HG02623 (cell line): ENCODE measurements around the gene ADM2.

ENCODE experiments used
- ATAC-seq: cut with Tn5 transposase; IDR thresholded peaks from one replicate; pipeline ENCODE4 v1.9.1; 2021; ENCODE audit warnings: moderate library complexity; ENCODE audit not compliant: unreplicated experiment

Gene ADM2

DNA sequence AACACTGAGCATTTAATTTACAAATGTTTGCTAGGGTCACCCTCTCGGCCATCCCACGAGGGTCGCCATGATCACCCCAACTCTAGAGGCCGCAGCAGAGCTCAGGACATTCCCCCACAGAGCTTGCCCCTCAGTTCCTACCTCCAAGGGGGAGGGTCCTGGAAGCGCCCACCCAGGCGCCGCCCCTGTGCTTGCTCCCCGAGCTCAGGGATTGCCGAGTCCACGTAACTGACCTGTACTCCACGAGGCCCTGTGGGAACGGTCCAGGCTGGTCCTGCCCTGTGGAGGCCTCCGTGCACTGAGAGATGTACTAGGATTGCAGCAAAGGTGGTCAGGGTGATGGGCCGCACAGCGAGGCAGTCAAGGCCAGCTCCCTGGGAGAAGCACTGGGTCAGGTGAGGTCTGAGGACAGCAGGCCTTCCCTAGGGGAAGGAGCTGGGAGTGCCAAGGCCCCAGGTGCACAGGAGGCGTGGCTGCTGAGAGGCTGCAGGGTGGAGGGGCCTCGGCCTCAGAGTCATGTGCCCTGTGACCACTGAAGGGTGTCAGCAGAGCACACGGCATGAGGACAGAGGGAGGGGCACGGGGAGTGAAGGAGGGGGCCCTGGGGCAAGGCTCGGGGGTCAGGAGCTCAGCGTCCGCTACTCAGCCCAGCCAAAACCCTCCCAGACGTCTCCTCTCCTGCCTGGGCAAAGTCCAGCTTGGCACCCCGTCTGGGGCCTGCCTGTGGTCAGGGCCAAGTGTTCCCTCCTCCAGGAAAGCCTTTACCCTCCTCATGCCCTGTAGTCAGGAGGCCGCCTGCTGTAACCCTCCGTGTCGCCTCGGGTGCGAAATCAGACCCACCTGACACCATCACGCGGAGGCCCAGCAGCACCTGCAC, 2.9 kb downstream of the ADM2 start:
- ATAC-seq: no peak

DNA sequence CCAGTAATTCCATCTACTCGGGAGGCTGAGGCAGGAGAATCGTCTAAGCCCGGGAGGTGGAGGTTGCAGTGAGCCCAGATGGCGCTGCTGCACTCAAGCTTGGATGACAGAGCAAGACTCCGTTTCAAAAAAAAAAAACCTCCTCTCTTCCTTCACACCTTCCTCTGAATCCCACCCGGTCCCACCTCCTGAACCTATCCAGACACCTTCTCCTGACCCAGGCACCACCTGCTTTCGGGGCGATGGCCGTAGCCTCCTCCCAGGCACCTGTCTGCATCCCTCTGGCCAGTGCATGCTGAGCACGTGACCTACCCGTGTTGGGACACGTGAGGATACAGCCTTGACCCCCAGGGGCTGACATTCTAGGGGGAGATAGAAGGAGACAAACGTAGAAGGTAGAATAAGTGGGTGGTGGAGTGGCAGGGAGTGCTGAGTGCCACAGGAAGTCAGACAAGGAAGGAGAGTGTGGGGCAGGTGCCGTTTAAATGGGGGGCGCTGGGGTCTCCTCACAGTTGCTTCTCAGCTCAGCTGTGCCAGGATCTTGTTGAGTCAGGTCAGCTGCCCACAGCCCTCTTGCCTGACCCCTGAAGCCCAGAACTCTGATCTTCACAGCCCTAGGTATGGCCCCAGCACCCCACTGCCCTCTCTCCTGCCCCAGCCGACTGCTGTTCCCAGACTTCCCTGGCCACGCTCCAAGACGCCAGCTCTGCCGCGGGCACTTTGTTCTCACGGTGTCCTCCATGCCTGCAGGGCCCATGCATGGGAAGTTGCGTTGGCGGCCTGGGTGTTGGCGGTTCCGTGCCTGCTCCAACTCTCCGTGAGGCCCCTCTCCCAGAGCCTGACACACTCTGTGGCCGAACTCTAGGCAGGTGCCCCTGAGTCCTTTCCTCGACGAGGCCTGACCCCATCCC, 4.1 kb downstream of the ADM2 start:
- no peak for ATAC-seq

DNA sequence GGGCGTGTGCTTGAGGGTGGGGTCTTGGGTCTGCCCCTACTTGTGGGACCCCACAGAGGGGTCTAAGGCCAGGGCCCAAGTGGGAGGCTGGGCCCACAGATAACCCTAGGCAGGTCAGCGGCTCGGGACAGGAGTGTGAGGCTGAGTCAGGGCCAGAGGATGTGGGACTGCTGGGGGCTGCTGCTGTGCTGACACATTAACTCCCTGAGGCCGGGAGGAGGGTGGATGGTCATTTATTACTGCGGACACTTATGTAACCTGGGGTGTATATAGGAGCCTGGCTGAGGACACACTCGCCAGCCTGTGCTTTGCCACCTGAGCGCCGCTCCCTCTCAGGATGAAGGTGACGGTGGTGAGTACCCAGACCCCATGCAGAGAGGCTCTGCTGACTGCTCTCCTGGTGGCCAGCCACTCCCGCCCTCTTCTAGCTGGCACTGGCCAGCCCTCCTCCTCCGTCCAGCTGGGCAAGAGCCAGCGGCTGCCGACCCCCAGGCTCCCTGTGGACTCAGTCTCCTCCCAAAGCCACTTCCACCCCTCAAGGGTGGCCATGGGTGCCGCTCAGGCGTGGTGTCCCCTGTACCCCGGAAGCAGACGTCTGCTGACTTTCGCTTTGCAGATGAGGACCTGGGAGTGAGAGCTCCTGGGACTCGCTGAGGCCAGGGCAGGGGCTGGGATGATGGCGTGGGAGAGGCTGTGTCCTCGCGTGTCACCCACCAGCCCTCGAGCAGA, 5.4 kb downstream of the ADM2 start, which contains the start of gene MIOX:
Gene MIOX (plus strand): TSS at position 299 of the 729 bp plus-strand sequence. CDS start 39 bp downstream, at position 338.
- ATAC-seq: no peak

DNA sequence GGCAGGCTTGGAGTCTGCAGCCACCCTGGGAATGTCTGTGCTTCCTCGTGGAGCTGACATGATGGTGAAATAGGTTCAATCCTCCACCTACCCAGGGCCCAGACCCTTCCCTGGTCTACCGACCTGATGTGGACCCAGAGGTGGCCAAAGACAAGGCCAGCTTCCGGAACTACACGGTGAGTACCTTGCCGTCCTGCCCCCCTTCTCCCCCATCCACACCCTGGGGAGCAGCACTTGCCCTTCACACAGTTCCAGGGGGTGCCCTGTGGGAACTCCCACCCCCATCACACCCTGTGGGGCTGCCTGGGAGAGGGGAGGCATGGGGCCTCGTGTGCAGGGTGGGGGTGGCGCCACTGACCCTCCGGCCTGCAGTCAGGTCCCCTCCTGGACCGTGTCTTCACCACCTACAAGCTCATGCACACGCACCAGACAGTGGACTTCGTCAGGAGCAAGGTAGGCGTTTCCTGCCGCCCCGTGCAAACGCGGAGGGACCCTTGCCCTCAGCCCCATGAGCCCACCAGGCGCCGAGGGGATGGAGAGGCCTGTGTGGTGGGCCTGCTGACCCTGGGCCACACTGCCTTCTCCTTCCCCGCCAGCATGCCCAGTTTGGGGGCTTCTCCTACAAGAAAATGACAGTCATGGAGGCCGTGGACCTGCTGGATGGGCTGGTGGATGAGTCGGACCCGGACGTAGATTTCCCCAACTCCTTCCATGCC, 6.1 kb downstream of the ADM2 start:
- ATAC-seq: no peak

DNA sequence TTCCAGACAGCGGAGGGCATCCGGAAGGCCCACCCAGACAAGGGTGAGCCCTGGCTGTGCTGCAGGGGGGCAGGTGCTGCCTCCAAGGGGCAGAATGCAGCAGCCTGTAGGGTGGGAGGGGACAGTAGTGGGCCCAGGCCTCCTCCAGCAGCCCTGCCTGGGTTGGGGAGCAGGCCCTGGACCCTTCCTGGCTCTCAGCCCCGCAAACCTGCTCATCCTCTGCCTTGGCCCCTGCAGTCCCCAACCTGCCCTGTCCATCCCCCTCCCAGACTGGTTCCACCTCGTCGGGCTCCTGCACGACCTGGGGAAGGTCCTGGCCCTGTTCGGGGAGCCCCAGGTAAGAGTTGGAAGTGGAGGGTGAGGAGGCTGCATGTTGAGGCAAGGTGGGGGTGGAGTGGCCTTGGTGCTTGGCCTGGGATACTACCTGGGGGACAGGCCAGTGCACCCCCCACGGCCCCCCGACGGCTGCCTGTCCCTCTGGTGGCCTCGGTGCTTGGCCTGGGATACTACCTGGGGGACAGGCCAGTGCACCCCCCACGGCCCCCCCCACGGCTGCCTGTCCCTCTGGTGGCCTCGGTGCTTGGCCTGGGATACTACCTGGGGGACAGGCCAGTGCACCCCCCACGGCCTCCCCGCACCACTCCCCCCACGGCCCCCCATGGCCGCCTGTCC, 6.8 kb downstream of the ADM2 start:
- no peak for ATAC-seq

DNA sequence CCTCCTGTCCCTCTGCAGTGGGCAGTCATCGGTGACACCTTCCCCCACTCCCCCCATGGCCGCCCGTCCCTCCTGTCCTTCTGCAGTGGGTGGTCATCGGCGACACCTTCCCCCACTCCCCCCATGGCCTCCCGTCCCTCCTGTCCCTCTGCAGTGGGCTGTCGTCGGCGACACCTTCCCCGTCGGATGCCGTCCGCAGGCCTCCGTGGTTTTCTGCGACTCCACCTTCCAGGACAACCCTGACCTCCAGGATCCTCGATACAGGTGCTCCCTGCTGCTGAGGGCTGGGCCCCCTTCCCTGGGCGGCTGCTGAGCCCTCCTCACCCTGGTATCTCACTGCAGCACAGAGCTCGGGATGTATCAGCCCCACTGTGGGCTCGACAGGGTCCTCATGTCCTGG, 7.5 kb downstream of the ADM2 start:
- ATAC-seq: no peak

DNA sequence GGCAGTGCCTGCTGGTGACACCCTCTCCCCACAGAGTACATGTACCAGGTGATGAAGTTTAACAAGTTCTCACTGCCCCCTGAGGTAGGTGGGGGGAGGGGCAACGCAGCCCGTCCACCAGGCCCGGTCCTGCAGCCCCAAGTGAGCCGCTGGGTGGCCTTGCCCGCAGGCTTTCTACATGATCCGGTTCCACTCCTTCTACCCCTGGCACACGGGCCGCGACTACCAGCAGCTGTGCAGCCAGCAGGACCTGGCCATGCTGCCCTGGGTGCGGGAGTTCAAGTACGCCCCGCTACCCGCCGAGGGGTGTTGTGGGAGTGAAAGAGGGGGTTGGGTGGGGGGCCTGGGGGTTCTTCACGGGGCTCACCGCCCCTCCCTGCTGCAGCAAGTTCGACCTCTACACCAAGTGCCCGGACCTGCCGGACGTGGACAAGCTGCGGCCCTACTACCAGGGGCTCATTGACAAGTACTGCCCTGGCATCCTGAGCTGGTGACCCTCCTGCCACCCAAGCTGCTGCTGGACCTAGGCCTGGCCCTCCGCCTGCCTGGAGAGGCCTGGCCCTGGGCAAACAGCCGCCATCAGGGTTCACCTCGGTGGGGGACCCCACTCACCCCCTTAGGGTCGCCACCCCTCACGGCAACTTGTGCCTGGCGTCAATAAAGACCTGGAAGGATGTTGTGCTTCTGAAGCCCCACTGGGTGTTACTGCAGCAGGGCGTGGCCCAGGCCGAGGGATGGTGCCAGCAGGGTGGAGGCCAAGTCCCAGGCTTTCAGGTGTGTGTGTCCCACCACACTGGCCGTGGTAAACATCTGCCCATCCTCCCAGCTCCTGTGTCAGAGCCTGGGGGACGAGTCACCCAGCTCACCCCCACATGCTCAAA, 8.3 kb downstream of the ADM2 start:
- ATAC-seq: no peak

DNA sequence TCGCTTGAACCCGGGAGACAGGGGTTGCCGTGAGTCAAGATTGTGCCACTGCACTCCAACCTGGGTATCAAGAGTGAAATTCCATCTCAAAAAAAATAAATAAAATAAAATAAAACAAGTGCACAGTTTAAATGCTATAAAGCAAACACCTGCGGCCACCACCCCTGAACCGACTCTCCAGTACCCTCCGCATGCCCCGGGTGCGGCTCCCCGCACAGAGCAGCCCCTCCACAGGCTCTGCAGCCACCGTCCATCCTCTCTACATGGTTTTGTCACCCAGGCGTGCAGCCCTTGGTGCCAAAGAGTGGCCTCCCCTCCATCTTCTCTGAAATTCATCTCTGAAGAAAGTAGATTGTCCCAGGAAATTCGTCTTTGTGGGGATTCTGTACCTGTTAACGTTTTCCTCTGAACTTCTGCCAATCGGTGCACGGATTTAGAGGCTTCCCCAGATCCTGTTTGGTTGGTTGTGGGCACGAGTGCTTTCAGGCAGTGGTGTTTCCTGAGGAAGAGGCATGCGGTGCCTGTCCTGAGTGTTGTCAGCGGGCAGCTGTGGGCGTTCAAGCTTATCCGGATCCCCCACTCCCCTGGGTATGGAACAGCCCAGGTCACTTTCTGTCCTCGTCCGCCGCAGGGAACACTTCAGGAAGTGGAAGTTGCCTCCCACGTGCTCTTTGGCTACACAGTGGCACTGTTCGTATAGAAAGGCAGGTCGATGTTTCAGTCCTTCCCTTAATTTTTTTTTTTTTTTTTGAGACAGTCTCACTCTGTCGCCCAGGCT, 9.4 kb downstream of the ADM2 start:
- no peak for ATAC-seq

DNA sequence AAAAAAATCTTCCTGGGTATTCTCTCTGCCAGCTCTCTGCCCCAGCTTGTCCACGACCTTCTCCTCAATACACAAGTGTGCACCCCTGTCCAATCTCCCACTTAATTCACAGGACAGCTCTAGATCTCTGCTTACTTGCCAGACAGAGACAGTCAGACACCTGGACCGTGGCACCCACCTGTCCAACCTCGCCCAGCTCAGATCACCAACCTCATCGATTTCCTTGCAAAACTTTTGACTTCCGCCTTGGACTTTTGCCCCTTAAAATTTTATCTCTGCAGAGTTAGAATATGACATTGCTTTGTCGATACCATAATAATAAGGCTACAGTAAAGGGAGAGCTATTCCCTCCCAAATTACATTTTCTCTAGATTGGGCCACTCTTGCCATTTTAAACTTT, 15.8 kb downstream of the ADM2 start:
- ATAC-seq: no peak

DNA sequence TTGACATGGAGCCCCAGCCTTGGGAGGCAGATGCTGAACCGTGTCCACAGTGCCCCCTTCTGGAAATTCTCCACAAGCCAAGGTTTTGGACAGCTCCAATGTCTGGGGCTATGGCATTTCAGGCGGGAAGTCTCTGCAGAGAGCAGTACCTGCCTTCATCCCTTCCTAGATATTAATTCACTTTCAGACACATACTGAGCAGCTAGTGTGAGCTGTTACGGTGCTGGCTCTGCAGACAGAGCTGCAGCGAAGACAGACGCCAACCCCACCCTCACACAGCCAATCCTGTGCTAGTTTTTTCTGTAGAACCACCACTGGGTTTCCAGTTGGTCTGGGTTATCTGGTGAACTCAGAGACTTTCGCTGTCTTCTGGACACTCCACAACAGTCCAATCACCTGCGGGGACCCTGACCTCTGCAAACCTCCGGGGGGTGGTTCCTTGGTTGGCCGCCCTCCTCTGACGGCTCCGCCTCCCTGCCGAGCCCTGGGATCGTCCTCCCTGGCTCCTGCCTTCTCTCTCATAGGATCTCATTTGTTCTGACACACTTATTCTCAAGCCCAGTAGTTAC, 17.1 kb downstream of the ADM2 start:
- ATAC-seq: no peak

DNA sequence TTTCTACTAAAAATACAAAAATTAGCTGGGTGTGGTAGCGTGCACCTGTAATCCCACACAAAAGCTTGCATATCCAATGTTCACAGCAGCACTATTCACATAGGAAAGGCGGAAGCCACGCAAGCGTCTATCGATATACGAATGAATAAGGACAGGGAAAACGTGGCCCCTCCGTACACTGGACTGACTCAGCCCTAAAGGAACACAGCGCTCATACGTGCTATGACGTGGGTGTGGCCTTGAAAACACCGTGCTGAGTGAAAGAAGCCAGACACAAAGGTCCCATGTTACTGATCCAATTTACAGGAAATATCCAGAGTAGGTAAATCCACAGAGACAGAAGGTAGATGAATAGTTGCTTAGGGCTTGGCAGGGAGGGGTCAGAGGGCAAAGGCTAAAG, 19.1 kb downstream of the ADM2 start:
- ATAC-seq: no peak

DNA sequence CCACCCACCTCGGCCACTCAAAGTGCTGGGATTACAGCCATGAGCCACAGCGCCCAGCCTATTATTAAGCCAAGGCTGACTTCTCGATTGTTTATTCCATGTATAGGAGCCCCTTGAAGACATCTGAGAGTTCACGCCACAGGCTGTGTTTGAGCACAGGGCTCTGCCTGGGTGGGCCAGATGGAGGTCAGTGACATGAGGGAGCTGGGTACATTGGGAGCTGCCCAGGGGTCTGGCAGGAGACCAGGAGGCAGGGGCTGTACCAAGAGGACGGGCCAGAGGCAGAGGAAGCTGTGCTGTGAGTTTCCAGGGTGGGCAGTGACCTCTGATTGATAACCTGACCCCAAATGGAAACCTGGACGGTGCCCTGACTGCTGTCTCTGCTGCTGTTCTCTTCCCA, 20.8 kb downstream of the ADM2 start:
- ATAC-seq: no peak

DNA sequence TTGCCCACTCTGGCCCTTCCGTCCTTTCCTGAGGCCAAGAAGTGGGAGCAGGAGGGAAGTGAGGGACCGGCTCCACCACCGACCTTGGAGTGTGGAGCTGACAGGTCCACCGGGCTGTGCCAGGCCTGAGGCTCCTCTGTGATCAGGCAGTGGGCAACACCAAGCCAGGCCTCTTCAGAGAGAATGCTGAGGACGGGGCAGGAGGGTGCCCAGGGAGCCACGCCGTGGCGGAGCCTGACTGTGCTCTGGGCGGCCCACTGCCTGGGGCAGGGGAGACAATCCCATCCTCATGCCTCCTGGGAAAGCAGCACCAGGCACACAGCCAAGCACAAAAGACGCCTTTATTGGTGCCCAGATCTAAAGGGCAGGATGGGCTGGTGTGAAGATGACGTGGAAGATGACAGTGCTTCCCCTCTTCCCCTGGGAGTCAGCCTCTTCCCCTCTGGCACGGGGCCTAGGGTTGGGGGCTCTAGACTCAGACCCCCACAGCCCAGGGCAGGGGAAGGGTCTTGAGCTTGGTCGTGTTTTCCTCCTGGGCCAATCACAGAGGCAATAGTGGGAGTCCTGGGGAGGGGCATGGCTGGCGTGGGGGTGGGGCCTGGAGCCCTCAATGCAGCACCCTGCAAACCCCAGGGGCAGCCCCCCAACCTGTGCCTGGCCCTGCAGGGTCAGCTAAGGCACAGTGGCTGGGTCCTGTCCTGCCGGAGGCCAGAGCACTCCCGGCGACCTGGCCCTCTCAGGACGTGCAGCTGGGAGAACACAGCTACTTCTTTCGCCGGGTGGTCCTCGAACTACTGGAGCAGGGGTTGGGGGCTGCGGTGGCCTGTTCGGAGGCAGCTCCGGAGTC, 21.5 kb downstream of the ADM2 start:
- no peak for ATAC-seq

DNA sequence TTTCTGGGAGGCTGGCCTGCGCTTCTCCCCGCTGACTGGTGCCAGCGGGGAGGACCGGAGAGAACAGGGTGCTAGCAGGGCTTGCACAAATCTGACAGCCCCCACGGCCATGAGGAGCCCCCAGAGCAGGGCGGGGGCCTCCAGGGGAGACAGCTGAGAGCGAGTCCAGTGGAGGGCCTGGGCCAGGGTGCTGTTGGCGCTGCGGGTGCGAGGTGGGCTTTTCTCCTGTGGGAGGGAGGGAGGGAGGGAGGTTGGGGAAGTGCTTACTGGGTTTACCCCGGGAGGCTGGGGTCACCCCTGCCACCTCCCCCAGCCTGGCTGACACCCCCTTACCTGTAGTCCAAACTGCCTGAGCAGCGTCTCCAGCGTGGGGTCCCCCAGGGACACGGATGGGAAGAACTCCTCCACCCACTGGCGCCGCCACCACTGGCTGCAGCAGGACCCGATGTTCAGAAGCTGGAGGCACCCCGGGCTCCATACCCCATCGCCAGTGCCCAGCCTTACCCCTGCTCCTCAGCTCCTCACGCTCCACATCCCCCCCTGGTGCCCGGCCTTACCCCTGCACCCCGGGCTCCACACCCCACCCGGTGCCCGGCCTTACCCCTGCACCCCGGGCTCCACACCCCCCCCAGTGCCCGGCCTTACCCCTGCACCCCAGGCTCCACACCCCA, 22.3 kb downstream of the ADM2 start:
- no peak for ATAC-seq

DNA sequence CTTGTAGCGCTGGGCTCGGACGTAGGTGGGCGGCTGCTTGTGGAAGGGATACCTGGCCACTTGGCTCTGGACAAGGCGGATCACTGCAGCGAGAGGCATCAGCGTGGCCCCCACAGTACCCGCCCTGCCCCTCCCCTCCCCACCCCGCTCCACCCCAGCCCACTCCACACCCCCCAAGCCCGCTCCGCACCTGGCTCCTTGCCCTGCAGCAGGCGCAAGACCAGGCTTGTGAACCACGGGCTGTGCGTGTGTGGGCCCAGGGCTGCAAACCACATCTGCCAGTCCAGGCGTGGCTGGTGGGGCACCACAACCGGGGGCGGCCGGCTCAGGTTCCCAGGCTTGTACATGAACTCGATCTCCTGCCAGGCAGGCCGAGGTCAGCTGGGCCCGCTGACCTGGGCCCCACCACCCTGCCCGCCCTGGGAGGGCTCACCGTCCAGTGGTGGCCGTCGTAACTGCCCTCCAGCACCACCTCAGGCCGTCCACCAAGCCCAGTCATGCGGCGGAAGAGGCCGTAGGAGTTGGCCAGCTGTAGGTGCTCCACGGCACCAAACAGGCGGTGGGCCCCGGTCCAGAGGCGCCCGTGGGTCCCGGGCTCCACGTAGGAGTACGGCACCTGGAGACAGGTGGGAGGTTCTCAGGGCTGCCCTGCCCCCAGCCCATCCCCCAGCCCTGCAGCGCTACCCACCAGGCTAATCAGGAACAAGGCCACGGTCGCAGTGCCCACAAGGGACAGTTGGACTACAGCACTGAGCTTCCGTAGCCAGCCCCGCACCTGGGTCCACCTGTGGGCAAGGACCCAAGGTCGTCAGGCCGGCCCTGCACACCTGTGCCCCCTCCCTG, 23.2 kb downstream of the ADM2 start:
- no peak for ATAC-seq
